Muscle of leg (tissue), 11 donors: ENCODE data around the gene SCTR. TPM values are rescaled to one million over a fixed set of nuclear protein-coding genes. Genes with fewer than 3 reads are reported as not detected.

Source experiments
- DNase-seq: peaks from one replicate; pipeline ENCODE4 v3.0.0; 2013
- H3K27ac ChIP-seq: one replicate; pipeline ENCODE4 v1.5.1; 2013; ENCODE audit warnings: mild to moderate bottlenecking, low read length, control low read depth
- H3K27me3 ChIP-seq: one replicate; pipeline ENCODE4 v1.6.1; 2013; ENCODE audit warnings: low read length; ENCODE audit not compliant: control insufficient read depth, insufficient read depth
- H3K36me3 ChIP-seq: one replicate; pipeline ENCODE4 v1.6.1; 2013; ENCODE audit warnings: low read length; ENCODE audit not compliant: control insufficient read depth, insufficient read depth
- H3K4me1 ChIP-seq: one replicate; pipeline ENCODE4 v1.6.1; 2013; ENCODE audit warnings: low read length; ENCODE audit not compliant: control insufficient read depth, insufficient read depth
- H3K4me3 ChIP-seq: one replicate; pipeline ENCODE4 v1.5.1; 2013; ENCODE audit warnings: low read length, control low read depth
- H3K9me3 ChIP-seq: replicated peaks from 2 replicates; pipeline ENCODE4 v1.6.1; 2013; ENCODE audit warnings: low read depth, low read length; ENCODE audit not compliant: control insufficient read depth
- WGBS: methylation state at CpG from one replicate; pipeline ENCODE4 v1.1.5; 2013; ENCODE audit warnings: missing lambda C conversion rate; ENCODE audit not compliant: insufficient coverage; 5-methylcytosine and 5-hydroxymethylcytosine counted together
- polyA plus RNA-seq, 8 donors: library from polyadenylated mRNA; unstranded; fragments of 120-200 nt; gene quantifications; one replicate each; pipeline versions ENCODE4 v1.2.1 to v1.2.3, GENCODE V29; 2013; ENCODE audit warnings: inconsistent platforms in 1 of 8, low replicate concordance in 1 of 8; ENCODE audit not compliant: insufficient read length in 8 of 8, insufficient read depth in 1 of 8
- total RNA-seq: library from RNA; stranded (reverse); fragments of 120-200 nt; gene quantifications from one replicate; pipeline ENCODE4 v1.2.4, GENCODE V29; 2013

Gene SCTR
- total and polyA plus RNA-seq, 9 donors = 0.32 to 5.0 (median 1.1) TPM; not detected in 2

DNA sequence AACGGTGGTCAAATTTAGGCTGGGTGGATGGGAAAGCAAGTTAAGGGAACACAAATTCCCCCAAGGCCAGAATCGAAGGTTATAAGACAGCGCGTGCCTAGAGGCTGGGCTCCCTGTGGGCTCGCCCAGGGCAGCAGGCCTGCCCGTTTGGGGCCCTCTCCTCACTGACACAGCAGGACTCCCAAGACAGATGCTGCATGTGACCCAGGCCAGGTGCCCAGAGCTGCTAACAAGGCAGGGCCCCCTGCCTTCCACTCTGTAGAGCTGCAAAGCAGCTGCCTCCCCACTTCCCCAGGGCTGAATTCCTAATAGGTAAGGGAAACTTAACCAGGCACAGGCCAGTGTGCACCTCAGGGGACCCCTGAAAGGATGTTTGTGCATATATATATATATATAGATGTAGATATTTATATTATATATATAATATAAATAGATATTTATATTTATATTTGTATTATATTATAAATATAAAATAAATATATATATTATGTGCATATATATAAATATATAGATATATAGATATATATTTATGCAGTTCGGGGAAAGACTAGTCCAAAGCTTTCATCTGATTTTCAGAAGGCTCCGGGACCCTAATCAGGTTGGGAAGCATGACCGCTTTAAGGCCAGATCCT lies 48.9 kb downstream of the SCTR start:
- Histone ChIP-seq H3K36me3 (no peaks in the 10 kb centered on the region), H3K27me3 (no peaks in the 10 kb centered on the region), H3K4me3 (no peak overlapping the region), H3K27ac (peak overlapping the region; percentile 17), H3K4me1 (peaks cover 20% of the 10 kb centered on the region), H3K9me3 (no peaks in the 10 kb centered on the region)
- 60% methylated on average over 7 of the region's 9 CpGs for WGBS
- DNase-seq = peak; percentile 44

DNA sequence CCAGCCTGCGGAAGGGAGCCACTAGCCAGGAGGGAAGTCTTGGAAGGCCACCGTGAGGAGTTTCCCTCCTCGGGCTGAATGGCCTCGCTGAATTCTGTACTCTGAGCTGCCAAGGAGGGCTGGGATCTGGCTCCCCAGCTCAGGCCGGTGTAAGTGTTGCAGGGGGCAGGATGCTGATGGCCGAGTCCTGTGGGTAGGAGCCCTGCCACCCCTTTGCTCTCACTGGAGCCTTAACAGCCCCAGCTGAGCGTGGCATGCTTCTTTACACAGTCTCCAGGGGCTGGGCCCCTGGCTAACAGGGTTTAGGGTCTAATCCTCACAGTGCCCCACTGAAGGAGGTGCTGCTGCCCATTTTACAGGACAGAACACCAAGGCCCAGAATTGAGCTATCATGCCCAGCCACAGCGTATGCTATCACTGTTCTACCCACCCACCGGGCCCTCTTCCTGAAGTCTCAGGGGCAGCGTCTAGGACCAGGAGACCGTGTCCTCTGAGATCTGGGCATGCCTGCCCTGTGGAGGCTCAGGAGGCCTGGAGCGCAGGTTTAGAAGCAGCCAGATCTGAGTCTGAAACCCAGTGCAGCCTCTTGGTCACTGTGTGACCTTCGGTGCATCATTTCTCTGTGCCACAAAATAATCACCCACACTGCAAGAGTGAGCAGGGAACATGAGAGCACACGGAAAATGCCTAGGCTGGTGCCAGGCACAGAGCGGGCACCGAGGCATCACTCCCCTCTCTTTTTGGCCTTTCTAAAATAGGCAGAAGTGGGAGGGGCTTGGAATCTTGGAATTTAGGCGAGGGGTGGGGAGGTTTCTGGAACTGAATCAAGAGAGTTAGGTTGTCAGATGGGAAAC lies 49.7 kb downstream of the SCTR start:
- H3K4me3 ChIP-seq = no peak overlapping the region
- H3K27me3 ChIP-seq = no peaks in the 10 kb centered on the region
- H3K36me3 ChIP-seq = no peaks in the 10 kb centered on the region
- DNase-seq = no peak
- H3K4me1 ChIP-seq = peaks cover 20% of the 10 kb centered on the region
- H3K9me3 ChIP-seq = no peaks in the 10 kb centered on the region
- 71% methylated on average over 13 of the region's 17 CpGs for WGBS
- peak overlapping the region; percentile 17 for H3K27ac ChIP-seq

DNA sequence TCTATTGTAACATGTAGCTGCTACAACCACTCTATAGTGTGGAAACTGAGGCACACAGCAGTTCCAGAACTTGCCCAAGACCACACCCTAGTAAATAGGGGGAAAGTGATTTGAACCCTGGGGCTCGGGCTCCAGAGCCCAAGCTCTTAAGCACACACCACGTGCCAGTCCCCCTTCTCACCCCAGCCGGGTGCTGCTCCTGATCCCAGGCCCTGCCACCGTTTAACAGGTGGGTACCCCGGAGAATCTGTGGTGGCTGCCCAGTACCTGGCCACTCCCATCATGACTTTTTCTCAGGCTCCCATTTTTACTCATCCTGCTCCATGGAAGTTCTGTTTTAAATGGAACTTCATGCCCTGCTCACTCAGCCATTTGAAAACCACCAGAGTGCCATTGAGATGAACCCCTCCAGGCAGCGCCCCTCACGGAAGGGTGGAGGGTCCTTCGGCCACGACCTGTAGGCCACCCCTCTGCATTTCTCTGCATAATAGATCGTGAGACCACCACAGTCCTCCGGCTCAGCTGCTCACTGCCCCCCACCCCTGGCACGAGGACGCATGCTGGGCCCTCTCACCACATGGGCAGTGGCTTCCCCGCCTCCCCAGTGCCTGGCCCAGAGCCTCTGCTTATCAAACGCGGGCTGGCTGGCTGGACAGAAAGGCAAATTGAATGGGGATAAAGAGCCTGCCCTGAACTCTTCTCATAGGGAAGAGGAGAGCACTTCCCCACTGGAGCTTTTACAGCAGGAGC lies 50.5 kb downstream of the SCTR start:
- Histone ChIP-seq H3K36me3 (no peaks in the 10 kb centered on the region), H3K27ac (no peak overlapping the region), H3K4me3 (no peak overlapping the region), H3K27me3 (no peaks in the 10 kb centered on the region), H3K9me3 (no peaks in the 10 kb centered on the region), H3K4me1 (peaks cover 20% of the 10 kb centered on the region)
- WGBS = 83% methylated on average over 14 of the region's 16 CpGs
- no peak for DNase-seq

DNA sequence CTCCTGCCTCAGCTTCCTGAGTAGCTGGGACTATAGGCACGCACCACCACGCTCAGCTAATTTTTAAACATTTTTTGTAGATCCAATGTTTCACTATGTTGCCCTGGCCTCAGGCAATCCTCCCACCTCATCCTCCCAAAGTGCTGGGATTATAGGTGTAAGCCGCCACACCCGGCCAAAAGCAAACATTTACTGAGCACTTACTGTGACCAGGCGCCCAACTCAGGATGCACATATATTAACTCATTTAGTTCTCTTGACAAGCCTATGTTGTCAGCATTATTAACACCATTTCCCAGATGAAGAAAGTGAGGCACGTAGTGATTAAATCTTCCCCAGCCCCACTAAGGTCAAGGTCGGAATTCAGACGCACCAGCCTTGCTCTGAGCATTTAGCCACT lies 51.5 kb downstream of the SCTR start:
- Histone ChIP-seq H3K27me3 (no peaks in the 10 kb centered on the region), H3K9me3 (no peaks in the 10 kb centered on the region), H3K4me1 (peaks cover 17% of the 10 kb centered on the region), H3K4me3 (no peak overlapping the region), H3K27ac (no peak overlapping the region), H3K36me3 (no peaks in the 10 kb centered on the region)
- no peak for DNase-seq
- WGBS = 90% methylated on average over 8 of the region's 8 CpGs

DNA sequence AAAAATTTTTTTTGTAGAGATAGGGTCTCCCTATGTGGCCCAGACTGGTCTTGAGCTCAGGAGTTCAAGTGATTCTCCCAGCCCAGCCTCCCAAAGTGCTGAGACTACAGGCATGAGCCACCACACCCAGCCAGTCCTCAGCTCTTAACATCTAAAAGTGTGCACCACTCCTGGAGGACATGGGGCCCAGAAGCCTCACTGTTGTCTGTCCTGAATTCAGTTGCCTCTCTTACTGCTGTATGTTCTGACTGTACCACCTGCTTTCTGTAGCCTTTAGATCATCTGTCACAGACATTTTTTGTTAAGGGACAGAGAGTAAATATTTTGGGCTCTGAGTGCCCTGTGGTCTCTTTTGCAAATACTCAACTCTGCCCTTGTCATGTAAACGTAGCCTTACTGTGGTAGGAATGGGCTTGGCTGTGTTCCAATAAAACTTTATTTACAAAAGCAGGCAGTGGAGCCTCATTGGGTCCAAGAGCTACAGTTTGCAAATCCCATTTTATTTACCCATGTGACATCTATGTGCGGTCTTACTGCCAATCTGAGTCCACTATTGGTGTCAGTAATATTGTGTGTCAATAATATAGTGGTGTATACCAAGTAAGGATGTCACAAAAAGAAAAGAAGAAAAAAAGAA lies 54.5 kb downstream of the SCTR start:
- DNase-seq = no peak
- H3K27ac ChIP-seq = no peak overlapping the region
- no peaks in the 10 kb centered on the region for H3K9me3 ChIP-seq
- H3K36me3 ChIP-seq = no peaks in the 10 kb centered on the region
- no peaks in the 10 kb centered on the region for H3K4me1 ChIP-seq
- H3K4me3 ChIP-seq = no peak overlapping the region
- no CpG with 5 or more reads among the region's 2 CpGs for WGBS
- H3K27me3 ChIP-seq = no peaks in the 10 kb centered on the region

DNA sequence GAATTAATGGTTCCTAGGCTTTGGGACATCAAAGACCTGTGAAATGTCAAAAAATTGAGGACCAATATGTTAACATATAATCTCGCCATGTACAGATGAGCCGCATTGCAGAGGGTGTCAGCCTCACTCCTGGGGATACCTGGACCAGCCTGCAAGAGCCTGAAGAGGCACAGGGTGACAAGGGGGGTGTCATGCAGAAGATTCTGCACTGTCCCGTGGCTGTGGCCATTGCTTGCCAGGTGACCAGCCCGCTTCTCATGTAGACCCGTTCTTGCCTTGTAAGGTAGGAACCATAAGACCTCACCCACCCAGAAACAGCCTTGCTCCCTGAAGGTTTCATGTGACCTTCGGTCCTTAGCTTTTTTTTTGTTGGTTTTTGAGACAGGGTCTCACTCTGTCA lies 55.2 kb downstream of the SCTR start:
- H3K4me1 ChIP-seq = no peaks in the 10 kb centered on the region
- no peak for DNase-seq
- 62% methylated on average over 4 of the region's 6 CpGs for WGBS
- H3K27ac ChIP-seq = no peak overlapping the region
- no peaks in the 10 kb centered on the region for H3K36me3 ChIP-seq
- no peaks in the 10 kb centered on the region for H3K27me3 ChIP-seq
- H3K9me3 ChIP-seq = no peaks in the 10 kb centered on the region
- no peak overlapping the region for H3K4me3 ChIP-seq

DNA sequence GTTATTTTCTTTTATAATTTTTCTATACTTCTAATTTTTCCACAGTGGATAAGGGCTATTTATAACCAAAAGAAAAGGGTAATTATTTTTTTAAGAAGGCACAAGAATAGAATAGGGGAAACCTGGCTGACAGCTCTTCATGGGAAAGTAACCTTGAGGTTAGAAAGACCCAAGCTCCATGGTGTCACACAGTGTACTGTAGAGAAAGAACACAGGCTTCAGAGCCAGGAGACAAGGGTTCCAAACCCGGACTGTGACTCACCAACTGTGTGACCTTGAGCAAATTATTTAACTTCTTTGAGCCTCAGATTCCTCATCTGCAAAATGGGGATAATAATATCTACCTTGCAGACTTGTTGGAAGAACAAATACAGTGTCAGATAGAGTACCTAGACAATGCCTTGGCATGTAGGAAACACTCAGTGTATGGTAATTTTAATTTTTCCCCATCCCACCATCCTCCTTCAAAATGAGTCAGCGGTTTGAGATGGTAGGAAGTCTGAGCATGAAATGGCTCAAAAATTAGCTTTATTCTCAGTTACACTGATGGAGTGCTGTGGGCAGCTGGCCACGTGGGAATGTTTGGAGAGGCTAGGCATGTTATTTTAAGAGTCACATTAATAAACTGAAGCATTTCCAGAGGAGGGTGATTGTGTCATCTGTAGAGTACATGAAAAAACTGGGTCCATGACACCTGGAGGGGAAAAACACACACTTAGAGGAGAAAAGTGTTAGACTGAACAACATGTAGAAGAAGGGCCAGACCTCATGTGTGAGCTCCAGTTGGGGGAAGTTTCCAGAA lies 55.9 kb downstream of the SCTR start:
- Histone ChIP-seq H3K4me3 (no peak overlapping the region), H3K27ac (no peak overlapping the region), H3K4me1 (no peaks in the 10 kb centered on the region), H3K36me3 (no peaks in the 10 kb centered on the region), H3K27me3 (no peaks in the 10 kb centered on the region), H3K9me3 (no peaks in the 10 kb centered on the region)
- DNase-seq = no peak
- 48% methylated on average over 2 of the region's 3 CpGs for WGBS

DNA sequence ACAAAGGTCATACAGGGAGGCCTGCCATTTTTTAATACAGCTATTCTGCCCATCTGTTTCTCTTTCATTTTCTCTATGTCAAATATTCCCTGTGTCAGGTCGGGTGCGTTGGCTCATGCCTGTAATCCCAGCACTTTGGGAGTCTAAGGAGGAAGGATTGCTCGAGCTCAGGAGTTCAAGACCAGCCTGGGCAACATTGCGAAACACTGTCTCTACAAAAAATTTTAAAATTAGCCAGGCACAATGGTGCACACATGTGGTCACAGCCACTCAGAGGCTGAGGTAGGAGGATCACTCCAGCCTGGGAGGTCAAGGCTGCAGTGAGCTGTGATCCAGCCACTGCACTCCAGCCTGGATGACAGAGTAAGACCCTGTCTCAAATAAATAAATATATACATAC lies 57.9 kb downstream of the SCTR start:
- Histone ChIP-seq H3K4me3 (no peak overlapping the region), H3K27ac (no peak overlapping the region), H3K4me1 (no peaks in the 10 kb centered on the region), H3K36me3 (no peaks in the 10 kb centered on the region), H3K27me3 (no peaks in the 10 kb centered on the region), H3K9me3 (no peaks in the 10 kb centered on the region)
- DNase-seq = no peak
- WGBS = 64% methylated on average over 4 of the region's 4 CpGs

DNA sequence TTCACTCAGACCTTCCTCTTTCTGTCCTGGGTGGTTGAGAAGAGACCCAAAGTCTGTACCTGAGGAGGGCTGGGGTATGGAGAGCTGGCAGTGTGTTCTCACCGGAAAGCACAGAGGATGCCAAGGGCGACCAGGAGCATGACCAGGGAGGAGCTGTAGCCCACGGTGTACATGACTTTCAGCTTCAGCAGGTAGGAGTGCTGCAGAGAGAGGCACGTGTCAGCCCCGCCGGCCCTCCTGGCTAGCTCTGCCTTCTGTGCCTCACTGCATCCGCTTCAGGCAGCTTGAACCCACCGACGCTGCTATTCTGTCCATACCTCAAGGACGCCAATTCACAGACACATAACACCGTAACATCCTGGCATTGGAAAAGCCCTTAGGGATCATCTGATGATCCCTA lies 58.6 kb downstream of the SCTR start:
- DNase-seq = no peak
- WGBS = 88% methylated on average over 11 of the region's 11 CpGs

More for the DNA sequence above, 58.6 kb downstream of the SCTR start:
- Histone ChIP-seq H3K27me3 (no peaks in the 10 kb centered on the region), H3K9me3 (no peaks in the 10 kb centered on the region), H3K27ac (no peak overlapping the region), H3K4me1 (no peaks in the 10 kb centered on the region), H3K4me3 (no peak overlapping the region), H3K36me3 (no peaks in the 10 kb centered on the region)
